Astrocyte (in vitro differentiated cells and primary cell): Measurements from ENCODE around the gene ZMYND8.

ENCODE experiments used
- CTCF ChIP-seq: IDR thresholded peaks from 2 replicates; pipeline ENCODE4 v1.5.1; 2011; ENCODE audit warnings: low read depth, mild to moderate bottlenecking, inconsistent platforms, low read length, moderate library complexity; ENCODE audit not compliant: insufficient read depth
- EZH2 ChIP-seq: IDR thresholded peaks from 2 replicates; pipeline ENCODE4 v1.6.1; 2012; ENCODE audit warnings: mild to moderate bottlenecking, low read length, inconsistent platforms; ENCODE audit not compliant: insufficient read depth

- TF ChIP-seq CTCF (no peak), EZH2 (no peak)
These were observed 97.5 kb downstream of the ZMYND8 start for GRCh38 chr20:47258745-47259695.
